A673 (cell line): ENCODE data around the gene DPP7.

Experiments
- EZH2 ChIP-seq: fragments of 200-600 bp; sonication (generic); IDR thresholded peaks from 2 replicates; pipeline ENCODE4 v1.6.1; 2017; ENCODE audit warnings: borderline replicate concordance, low read depth, mild to moderate bottlenecking, mixed read lengths, antibody characterized with exemption, low read length; ENCODE audit not compliant: poor library complexity, severe bottlenecking
- TF ChIP-seq, protein P1 (sequence below): fragments of 300-800, 200-600 bp; sonication (generic); conservative IDR thresholded peaks from 2 replicates; pipeline ENCODE4 v1.5.1; 2017; ENCODE audit warnings: low read depth, mild to moderate bottlenecking, antibody characterized with exemption, low read length, moderate library complexity, mixed read lengths

- TF ChIP-seq, protein P1, sequence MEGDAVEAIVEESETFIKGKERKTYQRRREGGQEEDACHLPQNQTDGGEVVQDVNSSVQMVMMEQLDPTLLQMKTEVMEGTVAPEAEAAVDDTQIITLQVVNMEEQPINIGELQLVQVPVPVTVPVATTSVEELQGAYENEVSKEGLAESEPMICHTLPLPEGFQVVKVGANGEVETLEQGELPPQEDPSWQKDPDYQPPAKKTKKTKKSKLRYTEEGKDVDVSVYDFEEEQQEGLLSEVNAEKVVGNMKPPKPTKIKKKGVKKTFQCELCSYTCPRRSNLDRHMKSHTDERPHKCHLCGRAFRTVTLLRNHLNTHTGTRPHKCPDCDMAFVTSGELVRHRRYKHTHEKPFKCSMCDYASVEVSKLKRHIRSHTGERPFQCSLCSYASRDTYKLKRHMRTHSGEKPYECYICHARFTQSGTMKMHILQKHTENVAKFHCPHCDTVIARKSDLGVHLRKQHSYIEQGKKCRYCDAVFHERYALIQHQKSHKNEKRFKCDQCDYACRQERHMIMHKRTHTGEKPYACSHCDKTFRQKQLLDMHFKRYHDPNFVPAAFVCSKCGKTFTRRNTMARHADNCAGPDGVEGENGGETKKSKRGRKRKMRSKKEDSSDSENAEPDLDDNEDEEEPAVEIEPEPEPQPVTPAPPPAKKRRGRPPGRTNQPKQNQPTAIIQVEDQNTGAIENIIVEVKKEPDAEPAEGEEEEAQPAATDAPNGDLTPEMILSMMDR = no peak
- no peak for TF ChIP-seq EZH2
These were observed 16.6 kb downstream of the DPP7 start for GRCh38 chr9:137097761-137098462.
